HK-2 (cell line): ENCODE data around the gene USP28.
"Not testable (repeated sequence)": the region's sequence is repeated elsewhere in the genome, so short reads cannot be mapped to it uniquely, and the experiment has no call there.

Experiments
- DNase-seq: peaks from one replicate; pipeline ENCODE4 v3.0.0-alpha.2; 2018; ENCODE audit not compliant: unreplicated experiment

USP28 gene

GRCh38 chr11:113773416-113774173, 101.8 kb downstream of the USP28 start, which contains the start of gene ZW10:
ZW10 (minus strand) TSS chr11:113773692; CDS start chr11:113773666, 26 bp downstream.
- peak; percentile 91 for DNase-seq

GRCh38 chr11:113773092-113773415, 102.3 kb downstream of the USP28 start:
- peak; percentile 33 for DNase-seq

GRCh38 chr11:113771964-113772363, 103.4 kb downstream of the USP28 start:
- no peak for DNase-seq

GRCh38 chr11:113764527-113765219, 110.7 kb downstream of the USP28 start:
- no peak for DNase-seq

- DNase-seq = not testable (repeated sequence)
Observed at GRCh38 chr11:113763040-113763439, 112.3 kb downstream of the USP28 start.

- no peak for DNase-seq
Observed at GRCh38 chr11:113760241-113760640, 115.1 kb downstream of the USP28 start.

- no peak for DNase-seq
Observed at GRCh38 chr11:113752932-113753331, 122.4 kb downstream of the USP28 start.
